Activated CD4-positive, alpha-beta T cell treated with anti-CD3 and anti-CD28 coated beads for 36 hours (primary cell): ENCODE data around the gene CMKLR1. TPM values are rescaled to one million over a fixed set of nuclear protein-coding genes. Genes with fewer than 3 reads are reported as not detected.

Experiments
- ATAC-seq: fragments of 200-7000 bp; cut with Tn5 transposase; one replicate; pipeline ENCODE4 v1.10.0; 2021; ENCODE audit warnings: mild to moderate bottlenecking, moderate library complexity
- CTCF ChIA-PET: fragments of 350-600 bp; sonication (Branson Sonifier 250); formaldehyde crosslinking; loops from one replicate; lab custom pipeline; 2021; ENCODE audit warnings: antibody characterized with exemption; lab: Charles Lee
- POLR2A ChIA-PET: fragments of 350-600 bp; sonication (Branson Sonifier 250); formaldehyde crosslinking; loops from one replicate; lab custom pipeline; 2021; ENCODE audit warnings: antibody characterized with exemption, inconsistent platforms; lab: Charles Lee
- DNase-seq: peaks from one replicate; pipeline ENCODE4 v3.0.0-alpha.2; 2020
- H3K27ac Mint-ChIP-seq: one replicate; pipeline ENCODE4 v1.8.0; 2021; ENCODE audit warnings: mixed read lengths
- H3K27me3 Mint-ChIP-seq: one replicate; pipeline ENCODE4 v1.8.0; 2021; ENCODE audit warnings: mixed read lengths
- H3K36me3 Mint-ChIP-seq: one replicate; pipeline ENCODE4 v1.8.0; 2021; ENCODE audit warnings: low read depth, mixed read lengths
- H3K4me1 Mint-ChIP-seq: one replicate; pipeline ENCODE4 v1.8.0; 2021; ENCODE audit warnings: mixed read lengths
- H3K4me3 Mint-ChIP-seq: one replicate; pipeline ENCODE4 v1.8.0; 2021; ENCODE audit warnings: mild to moderate bottlenecking, moderate library complexity, mixed read lengths
- H3K9me3 Mint-ChIP-seq: one replicate; pipeline ENCODE4 v1.8.0; 2021; ENCODE audit warnings: low read depth, mixed read lengths
- intact Hi-C, 2 experiments: fragments of 100-400 bp; cut with DNase I in 1 of 2; cut with micrococcal nuclease in 1 of 2; formaldehyde crosslinking; loops; one replicate each; pipeline versions ENCODE4 v1.14.2 to v1.15.1; 2022 to 2024; cut with DNase I, micrococcal nuclease
- total RNA-seq, 2 experiments: library from RNA; stranded (reverse); gene quantifications; one replicate each; pipeline ENCODE4 v1.2.3, GENCODE V29; 2021

The CMKLR1 gene
- total RNA-seq, 2 experiments from 2014 or later: not detected

GRCh38 chr12:108345716-108346633 lies 6.9 kb upstream of the CMKLR1 start:
- intact Hi-C loops: no loop called here
- no peaks in the 10 kb centered on the region for H3K9me3 Mint-ChIP-seq
- POLR2A ChIA-PET: no interaction called here
- no peak for ATAC-seq
- H3K27ac Mint-ChIP-seq: no peak overlapping the region
- no peak for DNase-seq
- no peaks in the 10 kb centered on the region for H3K36me3 Mint-ChIP-seq
- H3K4me1 Mint-ChIP-seq: no peaks in the 10 kb centered on the region
- H3K27me3 Mint-ChIP-seq: peaks cover 2% of the 10 kb centered on the region
- H3K4me3 Mint-ChIP-seq: no peak overlapping the region
- CTCF ChIA-PET: interaction anchor here (0.7 kb wide), 1 partner anchor 568 kb away, joined by 3 read pairs; no protein-coding TSS in a partner anchor

GRCh38 chr12:108342985-108343384 lies 3.9 kb upstream of the CMKLR1 start:
- peaks cover 3% of the 10 kb centered on the region for H3K4me1 Mint-ChIP-seq
- no peak overlapping the region for H3K27ac Mint-ChIP-seq
- no peaks in the 10 kb centered on the region for H3K9me3 Mint-ChIP-seq
- no peak overlapping the region for H3K4me3 Mint-ChIP-seq
- H3K36me3 Mint-ChIP-seq: no peaks in the 10 kb centered on the region
- ChIA-PET CTCF (interaction anchor here (0.6 kb wide), 1 partner anchor 648 kb away, joined by 5 read pairs; no protein-coding TSS in a partner anchor), POLR2A (no interaction called here)
- no peak for DNase-seq
- intact Hi-C loops: no loop called here
- no peak for ATAC-seq
- peaks cover 15% of the 10 kb centered on the region for H3K27me3 Mint-ChIP-seq

GRCh38 chr12:108341854-108342847 lies 3.0 kb upstream of the CMKLR1 start:
- intact Hi-C loops: no loop called here
- ChIA-PET CTCF (interaction anchor here (0.6 kb wide), 1 partner anchor 647 kb away, joined by 5 read pairs; no protein-coding TSS in a partner anchor), POLR2A (no interaction called here)
- Mint-ChIP-seq H3K4me3 (no peak overlapping the region), H3K27me3 (peaks cover 17% of the 10 kb centered on the region), H3K36me3 (no peaks in the 10 kb centered on the region), H3K4me1 (peaks cover 3% of the 10 kb centered on the region), H3K9me3 (no peaks in the 10 kb centered on the region), H3K27ac (no peak overlapping the region)
- no peak for DNase-seq
- ATAC-seq: no peak

GRCh38 chr12:108341356-108341755 lies 2.2 kb upstream of the CMKLR1 start:
- intact Hi-C loops: no loop called here
- Mint-ChIP-seq H3K27me3 (peaks cover 15% of the 10 kb centered on the region), H3K36me3 (no peaks in the 10 kb centered on the region), H3K4me3 (no peak overlapping the region), H3K9me3 (no peaks in the 10 kb centered on the region), H3K27ac (no peak overlapping the region), H3K4me1 (peaks cover 3% of the 10 kb centered on the region)
- POLR2A ChIA-PET: no interaction called here
- no peak for DNase-seq
- CTCF ChIA-PET: no interaction called here
- no peak for ATAC-seq

- POLR2A ChIA-PET: no interaction called here
- no peak overlapping the region for H3K27ac Mint-ChIP-seq
- DNase-seq (no peak), ATAC-seq (no peak)
- H3K4me1 Mint-ChIP-seq: peaks cover 10% of the 10 kb centered on the region
- no peaks in the 10 kb centered on the region for H3K36me3 Mint-ChIP-seq
- intact Hi-C loops: no loop called here
- CTCF ChIA-PET: interaction anchor here (0.6 kb wide), 1 partner anchor 101 kb away, joined by 3 read pairs; no protein-coding TSS in a partner anchor
- H3K27me3 Mint-ChIP-seq: peaks cover 15% of the 10 kb centered on the region
- no peaks in the 10 kb centered on the region for H3K9me3 Mint-ChIP-seq
- H3K4me3 Mint-ChIP-seq: no peak overlapping the region
These were observed 926 bp upstream of the CMKLR1 start for GRCh38 chr12:108340037-108340436.

GRCh38 chr12:108337235-108338223 lies 1.6 kb downstream of the CMKLR1 start:
- ChIA-PET CTCF (interaction anchor here (0.6 to 1.0 kb wide), 2 partner anchors 20 to 188 kb away, joined by 3 to 4 read pairs; no protein-coding TSS in a partner anchor), POLR2A (no interaction called here)
- Mint-ChIP-seq H3K4me1 (peaks cover 31% of the 10 kb centered on the region), H3K4me3 (no peak overlapping the region), H3K27ac (no peak overlapping the region), H3K36me3 (no peaks in the 10 kb centered on the region), H3K27me3 (peaks cover 15% of the 10 kb centered on the region), H3K9me3 (no peaks in the 10 kb centered on the region)
- intact Hi-C loops: no loop called here
- no peak for ATAC-seq
- DNase-seq: peak; percentile 20

- Mint-ChIP-seq H3K4me3 (no peak overlapping the region), H3K9me3 (no peaks in the 10 kb centered on the region), H3K4me1 (peaks cover 31% of the 10 kb centered on the region), H3K36me3 (no peaks in the 10 kb centered on the region), H3K27ac (no peak overlapping the region), H3K27me3 (peaks cover 13% of the 10 kb centered on the region)
- POLR2A ChIA-PET: no interaction called here
- no peak for ATAC-seq
- no peak for DNase-seq
- intact Hi-C loops: no loop called here
- CTCF ChIA-PET: interaction anchor here (0.7 to 0.8 kb wide), 2 partner anchors 22 to 1039 kb away, joined by 3 read pairs; no protein-coding TSS in a partner anchor
These were observed 3.6 kb downstream of the CMKLR1 start for GRCh38 chr12:108335349-108336119.

- H3K27ac Mint-ChIP-seq: no peak overlapping the region
- no peak overlapping the region for H3K4me3 Mint-ChIP-seq
- H3K27me3 Mint-ChIP-seq: peaks cover 7% of the 10 kb centered on the region
- ATAC-seq: peak; percentile 82
- peaks cover 28% of the 10 kb centered on the region for H3K4me1 Mint-ChIP-seq
- POLR2A ChIA-PET: no interaction called here
- CTCF ChIA-PET: no interaction called here
- no peaks in the 10 kb centered on the region for H3K36me3 Mint-ChIP-seq
- intact Hi-C loops: no loop called here
- H3K9me3 Mint-ChIP-seq: no peaks in the 10 kb centered on the region
- DNase-seq: peak; percentile 34
These were observed 5.0 kb downstream of the CMKLR1 start for GRCh38 chr12:108333898-108334699.

GRCh38 chr12:108332791-108333382 lies 6.2 kb downstream of the CMKLR1 start:
- Mint-ChIP-seq H3K9me3 (no peaks in the 10 kb centered on the region), H3K4me1 (peaks cover 28% of the 10 kb centered on the region), H3K27ac (no peak overlapping the region), H3K27me3 (peaks cover under 1% of the 10 kb centered on the region), H3K4me3 (no peak overlapping the region), H3K36me3 (no peaks in the 10 kb centered on the region)
- DNase-seq: no peak
- CTCF ChIA-PET: interaction anchor here (1.3 kb wide), 1 partner anchor 19 kb away, joined by 4 read pairs; no protein-coding TSS in a partner anchor
- POLR2A ChIA-PET: interaction anchor here (0.6 kb wide), 1 partner anchor 9 kb away, joined by 3 read pairs; no protein-coding TSS in a partner anchor
- intact Hi-C loops: no loop called here
- peak; percentile 45 for ATAC-seq
